ENCODE measurements around the gene SEMA3D.

DNA sequence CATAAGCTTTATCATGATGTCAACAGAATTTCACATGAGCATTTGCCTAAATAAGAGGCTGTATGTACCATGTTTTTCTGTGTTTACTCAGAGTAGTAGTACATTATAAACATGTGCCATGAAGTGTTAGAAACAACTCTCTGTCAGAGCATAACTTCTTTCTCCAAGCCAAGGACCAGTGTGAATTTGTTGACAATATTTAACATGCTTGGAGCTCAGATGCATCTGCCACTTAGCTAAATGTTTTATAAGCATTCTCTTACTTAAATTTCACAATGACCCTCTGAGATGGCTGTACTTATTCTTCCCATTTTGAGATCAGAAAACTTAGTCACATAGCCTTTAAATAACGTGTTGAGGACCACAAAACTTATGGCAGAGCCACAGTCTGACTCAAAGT, 105.0 kb downstream of the SEMA3D start:
- no peak for TF ChIP-seq POLR2A (IDR thresholded peaks at IDR 0.05)
- TF ChIP-seq, protein P1, sequence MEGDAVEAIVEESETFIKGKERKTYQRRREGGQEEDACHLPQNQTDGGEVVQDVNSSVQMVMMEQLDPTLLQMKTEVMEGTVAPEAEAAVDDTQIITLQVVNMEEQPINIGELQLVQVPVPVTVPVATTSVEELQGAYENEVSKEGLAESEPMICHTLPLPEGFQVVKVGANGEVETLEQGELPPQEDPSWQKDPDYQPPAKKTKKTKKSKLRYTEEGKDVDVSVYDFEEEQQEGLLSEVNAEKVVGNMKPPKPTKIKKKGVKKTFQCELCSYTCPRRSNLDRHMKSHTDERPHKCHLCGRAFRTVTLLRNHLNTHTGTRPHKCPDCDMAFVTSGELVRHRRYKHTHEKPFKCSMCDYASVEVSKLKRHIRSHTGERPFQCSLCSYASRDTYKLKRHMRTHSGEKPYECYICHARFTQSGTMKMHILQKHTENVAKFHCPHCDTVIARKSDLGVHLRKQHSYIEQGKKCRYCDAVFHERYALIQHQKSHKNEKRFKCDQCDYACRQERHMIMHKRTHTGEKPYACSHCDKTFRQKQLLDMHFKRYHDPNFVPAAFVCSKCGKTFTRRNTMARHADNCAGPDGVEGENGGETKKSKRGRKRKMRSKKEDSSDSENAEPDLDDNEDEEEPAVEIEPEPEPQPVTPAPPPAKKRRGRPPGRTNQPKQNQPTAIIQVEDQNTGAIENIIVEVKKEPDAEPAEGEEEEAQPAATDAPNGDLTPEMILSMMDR (IDR thresholded peaks at IDR 0.05) = no peak
